Measurements from ENCODE around the gene NEK6. TPM values are rescaled to one million over a fixed set of nuclear protein-coding genes. Genes with fewer than 3 reads are reported as not detected.

The NEK6 gene
- total RNA-seq, 2 donors from 2014 or later, result 24.0 to 43.6 TPM

- no peak for ATAC-seq (ENCODE audit: insufficient number of reproducible peaks, low FRiP score, low read depth)
- Histone ChIP-seq H3K27ac (no peak overlapping the region), H3K4me1 (ENCODE audit: control insufficient read depth in 1 of 2, low read depth in 2 of 2) (no peaks in the 10 kb centered on the region), H3K4me3 (no peak overlapping the region), H3K36me3 (peaks cover 42% of the 10 kb centered on the region), H3K27me3 (replicated peaks; ENCODE audit: insufficient read depth) (no peaks in the 10 kb centered on the region), H3K9me3 (no peaks in the 10 kb centered on the region)
- DNase-seq (ENCODE audit: low spot score), result no peak
- TF ChIP-seq CTCF (IDR thresholded peaks at IDR 0.05), result no peak
Observed at GRCh38 chr9:124331580-124331979, 73.8 kb downstream of the NEK6 start.

- Histone ChIP-seq H3K27me3 (replicated peaks; ENCODE audit: insufficient read depth) (no peaks in the 10 kb centered on the region), H3K4me1 (ENCODE audit: control insufficient read depth in 1 of 2, low read depth in 2 of 2) (no peaks in the 10 kb centered on the region), H3K36me3 (peaks cover 40% of the 10 kb centered on the region), H3K27ac (no peak overlapping the region), H3K4me3 (no peak overlapping the region), H3K9me3 (no peaks in the 10 kb centered on the region)
- ATAC-seq (ENCODE audit: insufficient number of reproducible peaks, low FRiP score, low read depth), result no peak
- DNase-seq (ENCODE audit: low spot score), result no peak
- TF ChIP-seq CTCF (IDR thresholded peaks at IDR 0.05), result no peak
Observed at GRCh38 chr9:124332361-124333202, 74.8 kb downstream of the NEK6 start.

- Histone ChIP-seq H3K27ac (no peak overlapping the region), H3K36me3 (peaks cover 40% of the 10 kb centered on the region), H3K4me3 (no peak overlapping the region), H3K4me1 (ENCODE audit: control insufficient read depth in 1 of 2, low read depth in 2 of 2) (no peaks in the 10 kb centered on the region), H3K9me3 (no peaks in the 10 kb centered on the region), H3K27me3 (replicated peaks; ENCODE audit: insufficient read depth) (no peaks in the 10 kb centered on the region)
- TF ChIP-seq CTCF (IDR thresholded peaks at IDR 0.05), result no peak
- DNase-seq (ENCODE audit: low spot score) (no peak), ATAC-seq (ENCODE audit: insufficient number of reproducible peaks, low FRiP score, low read depth) (no peak)
Observed at GRCh38 chr9:124333203-124333579, 75.4 kb downstream of the NEK6 start.

- Histone ChIP-seq H3K27ac (no peak overlapping the region), H3K36me3 (peaks cover 27% of the 10 kb centered on the region), H3K4me3 (no peak overlapping the region), H3K4me1 (ENCODE audit: control insufficient read depth in 1 of 2, low read depth in 2 of 2) (no peaks in the 10 kb centered on the region), H3K27me3 (replicated peaks; ENCODE audit: insufficient read depth) (no peaks in the 10 kb centered on the region), H3K9me3 (no peaks in the 10 kb centered on the region)
- DNase-seq (ENCODE audit: low spot score) (no peak), ATAC-seq (ENCODE audit: insufficient number of reproducible peaks, low FRiP score, low read depth) (no peak)
- TF ChIP-seq CTCF (IDR thresholded peaks at IDR 0.05), result no peak
Observed at GRCh38 chr9:124334568-124335319, 77.0 kb downstream of the NEK6 start.

GRCh38 chr9:124335320-124335707, 77.6 kb downstream of the NEK6 start:
- peaks cover 23% of the 10 kb centered on the region for H3K36me3 ChIP-seq
- DNase-seq (ENCODE audit: low spot score) (no peak), ATAC-seq (ENCODE audit: insufficient number of reproducible peaks, low FRiP score, low read depth) (no peak)
- H3K27me3 ChIP-seq (replicated peaks; ENCODE audit: insufficient read depth), result no peaks in the 10 kb centered on the region
- no peak overlapping the region for H3K4me3 ChIP-seq
- no peaks in the 10 kb centered on the region for H3K9me3 ChIP-seq
- TF ChIP-seq CTCF (IDR thresholded peaks at IDR 0.05), result no peak
- H3K27ac ChIP-seq, result no peak overlapping the region
- H3K4me1 ChIP-seq (ENCODE audit: control insufficient read depth in 1 of 2, low read depth in 2 of 2), result no peaks in the 10 kb centered on the region

All from thoracic aorta (tissue), 2 donors.